Effector memory CD4-positive, alpha-beta T cell (primary cell): ENCODE data around the gene COPS6.

Experiments used
- DNase-seq, 3 donors: peaks; one replicate each; pipeline ENCODE4 v3.0.0-alpha.2; 2020
- H3K27ac ChIP-seq: 2 replicates; pipeline ENCODE4 v1.7.0; 2013; ENCODE audit warnings: mild to moderate bottlenecking, low read length, moderate library complexity; ENCODE audit not compliant: insufficient read depth, poor library complexity, severe bottlenecking
- H3K27me3 ChIP-seq: replicated peaks from 2 replicates; pipeline ENCODE4 v1.7.0; 2013; ENCODE audit warnings: mild to moderate bottlenecking, low read length; ENCODE audit not compliant: insufficient read depth, control insufficient read depth, poor library complexity, severe bottlenecking
- H3K36me3 ChIP-seq: 2 replicates; pipeline ENCODE4 v1.7.0; 2013; ENCODE audit warnings: mild to moderate bottlenecking, low read length, moderate library complexity; ENCODE audit not compliant: control insufficient read depth, insufficient read depth
- H3K4me1 ChIP-seq: 2 replicates; pipeline ENCODE4 v1.7.0; 2013; ENCODE audit warnings: low read length, mild to moderate bottlenecking; ENCODE audit not compliant: control insufficient read depth, insufficient read depth, poor library complexity, severe bottlenecking
- H3K4me3 ChIP-seq: 2 replicates; pipeline ENCODE4 v1.7.0; 2013; ENCODE audit warnings: low read length, low read depth, mild to moderate bottlenecking; ENCODE audit not compliant: insufficient read depth, poor library complexity, severe bottlenecking
- H3K9me3 ChIP-seq: 2 replicates; pipeline ENCODE4 v1.7.0; 2013; ENCODE audit warnings: mild to moderate bottlenecking, low read length, moderate library complexity; ENCODE audit not compliant: control insufficient read depth

The COPS6 gene

DNA sequence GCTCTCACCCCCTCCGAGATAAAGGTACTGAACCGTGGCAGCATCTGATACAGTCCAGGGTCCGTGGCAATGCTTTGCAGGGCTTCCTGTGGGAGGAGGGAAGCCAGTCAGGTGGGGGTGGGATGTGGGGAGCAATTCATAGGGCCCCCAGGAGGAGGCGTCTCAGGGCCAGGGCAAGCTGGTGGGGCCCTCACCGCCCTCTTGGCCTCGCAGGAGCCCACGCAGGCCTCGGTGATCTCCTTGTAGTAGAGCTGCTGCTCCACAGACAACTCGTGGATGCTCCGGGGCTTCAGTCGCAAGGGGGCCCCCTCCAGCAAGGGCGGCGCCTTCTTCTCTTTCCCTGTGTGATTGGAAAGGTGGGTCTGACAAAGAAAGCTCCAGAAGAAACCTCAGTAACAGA is 23.1 kb downstream of the COPS6 start:
- no peaks in the 10 kb centered on the region for H3K27me3 ChIP-seq
- DNase-seq: no peak
- H3K36me3 ChIP-seq: peaks cover 57% of the 10 kb centered on the region
- no peak overlapping the region for H3K27ac ChIP-seq
- H3K4me1 ChIP-seq: no peaks in the 10 kb centered on the region
- no peaks in the 10 kb centered on the region for H3K9me3 ChIP-seq
- H3K4me3 ChIP-seq: no peak overlapping the region

DNA sequence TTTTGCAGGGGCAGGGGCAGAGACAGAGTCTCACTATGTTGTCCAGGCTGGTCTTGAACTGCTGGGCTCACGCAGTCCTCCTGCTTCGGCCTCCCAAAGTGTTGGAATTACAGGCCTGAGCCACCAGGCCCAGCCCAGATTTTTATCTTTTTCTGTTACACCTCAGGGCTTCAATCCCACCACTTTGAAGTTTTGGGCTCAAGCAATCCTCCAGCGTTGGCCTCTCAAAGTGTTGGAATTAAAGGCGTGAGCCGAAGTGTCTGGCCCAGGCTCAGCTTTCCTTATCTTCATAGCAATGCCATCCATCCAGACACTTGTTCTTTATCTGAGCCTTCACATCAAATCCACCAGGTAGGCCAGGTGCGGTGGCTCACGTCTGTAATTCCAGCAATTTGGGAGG is 26.3 kb downstream of the COPS6 start:
- no peak overlapping the region for H3K4me3 ChIP-seq
- no peaks in the 10 kb centered on the region for H3K27me3 ChIP-seq
- no peaks in the 10 kb centered on the region for H3K9me3 ChIP-seq
- H3K4me1 ChIP-seq: peaks cover 7% of the 10 kb centered on the region
- peaks cover 38% of the 10 kb centered on the region for H3K36me3 ChIP-seq
- no peak for DNase-seq
- no peak overlapping the region for H3K27ac ChIP-seq

DNA sequence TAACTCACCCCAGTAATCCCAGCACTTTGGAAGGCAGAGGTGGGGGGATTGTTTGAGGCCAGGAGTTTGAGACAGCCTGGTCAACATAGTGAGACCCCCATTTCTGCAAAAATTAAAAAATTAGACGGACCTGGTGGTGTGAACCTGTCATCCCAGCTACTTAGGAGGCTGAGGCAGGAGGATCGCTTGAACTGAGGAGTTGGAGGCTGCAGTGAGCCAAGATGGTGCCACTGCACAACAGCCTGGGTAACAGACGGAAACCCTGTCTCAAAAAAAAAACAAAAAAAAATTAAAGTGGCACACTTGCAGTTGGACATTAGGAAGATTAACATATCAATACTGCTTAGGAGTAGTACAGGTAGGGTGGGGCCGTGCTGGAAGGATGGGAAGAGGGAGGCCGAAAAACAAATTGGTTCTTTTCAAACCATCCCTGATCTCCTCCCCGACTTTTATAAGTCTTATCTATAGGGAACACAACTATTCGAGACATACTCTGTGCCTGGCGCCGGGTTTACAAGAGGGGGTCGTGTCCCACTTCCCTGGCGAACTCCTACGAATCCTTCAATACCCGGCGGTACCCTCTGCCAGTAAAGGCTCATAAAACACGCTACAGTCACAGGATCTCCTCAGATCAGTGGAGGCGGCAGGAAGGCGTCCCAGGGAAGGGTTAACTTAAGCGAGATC is 29.8 kb downstream of the COPS6 start:
- H3K27me3 ChIP-seq: no peaks in the 10 kb centered on the region
- H3K4me3 ChIP-seq: peak overlapping the region; percentile 90
- H3K36me3 ChIP-seq: peaks cover 20% of the 10 kb centered on the region
- peaks cover 13% of the 10 kb centered on the region for H3K4me1 ChIP-seq
- DNase-seq: no peak
- H3K9me3 ChIP-seq: no peaks in the 10 kb centered on the region
- H3K27ac ChIP-seq: peak overlapping the region; percentile 96

DNA sequence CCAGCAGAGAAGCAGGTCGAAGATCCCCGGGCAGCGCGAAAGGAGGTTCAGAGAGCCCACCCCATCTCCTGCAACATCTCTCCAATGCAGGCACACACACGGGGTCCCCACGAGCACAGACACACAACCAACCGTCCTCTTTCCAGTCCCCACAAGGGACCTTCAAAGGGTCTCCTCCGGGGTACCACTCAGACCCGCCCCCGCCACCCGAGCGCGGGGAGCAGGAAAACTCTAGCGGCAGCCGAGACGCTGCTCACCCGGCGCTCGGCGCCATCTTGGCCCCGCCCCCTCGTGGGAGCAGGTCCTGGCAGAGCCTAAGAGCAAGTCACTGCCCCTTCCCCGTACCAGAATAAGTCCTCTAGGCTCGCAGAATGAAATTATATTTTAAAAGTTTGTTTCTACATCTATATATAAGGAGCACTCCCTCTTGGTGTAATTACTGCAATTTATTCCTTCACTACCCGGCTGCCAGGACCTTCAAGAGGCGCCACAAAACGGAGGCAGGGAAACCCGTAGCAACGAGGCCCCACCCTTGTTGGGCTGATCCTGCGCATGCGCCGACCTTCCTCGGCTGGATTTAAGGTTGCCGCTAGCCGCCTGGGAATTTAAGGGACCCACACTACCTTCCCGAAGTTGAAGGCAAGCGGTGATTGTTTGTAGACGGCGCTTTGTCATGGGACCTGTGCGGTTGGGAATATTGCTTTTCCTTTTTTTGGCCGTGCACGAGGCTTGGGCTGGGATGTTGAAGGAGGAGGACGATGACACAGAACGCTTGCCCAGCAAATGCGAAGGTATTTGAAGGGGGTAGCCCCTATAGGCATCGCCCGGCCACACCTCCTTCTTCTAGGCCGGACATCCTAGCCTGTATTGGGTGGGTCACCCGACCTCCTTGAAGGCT is 30.6 kb downstream of the COPS6 start, which contains the start of the genes CNPY4 and TAF6:
Gene CNPY4 (plus strand): TSS at position 563 of the 898 bp plus-strand sequence. CDS start 111 bp downstream, at position 674.
Gene TAF6 (minus strand): TSS at position 287 of the 898 bp plus-strand sequence. CDS start 5,149 bp downstream, outside the sequence.
- peak within 1 kb of the TSS; percentile 96 for H3K27ac ChIP-seq
- H3K9me3 ChIP-seq: no peaks in the 10 kb centered on the region
- DNase-seq: peak; percentile 89 to 94 (median 92)

DNA sequence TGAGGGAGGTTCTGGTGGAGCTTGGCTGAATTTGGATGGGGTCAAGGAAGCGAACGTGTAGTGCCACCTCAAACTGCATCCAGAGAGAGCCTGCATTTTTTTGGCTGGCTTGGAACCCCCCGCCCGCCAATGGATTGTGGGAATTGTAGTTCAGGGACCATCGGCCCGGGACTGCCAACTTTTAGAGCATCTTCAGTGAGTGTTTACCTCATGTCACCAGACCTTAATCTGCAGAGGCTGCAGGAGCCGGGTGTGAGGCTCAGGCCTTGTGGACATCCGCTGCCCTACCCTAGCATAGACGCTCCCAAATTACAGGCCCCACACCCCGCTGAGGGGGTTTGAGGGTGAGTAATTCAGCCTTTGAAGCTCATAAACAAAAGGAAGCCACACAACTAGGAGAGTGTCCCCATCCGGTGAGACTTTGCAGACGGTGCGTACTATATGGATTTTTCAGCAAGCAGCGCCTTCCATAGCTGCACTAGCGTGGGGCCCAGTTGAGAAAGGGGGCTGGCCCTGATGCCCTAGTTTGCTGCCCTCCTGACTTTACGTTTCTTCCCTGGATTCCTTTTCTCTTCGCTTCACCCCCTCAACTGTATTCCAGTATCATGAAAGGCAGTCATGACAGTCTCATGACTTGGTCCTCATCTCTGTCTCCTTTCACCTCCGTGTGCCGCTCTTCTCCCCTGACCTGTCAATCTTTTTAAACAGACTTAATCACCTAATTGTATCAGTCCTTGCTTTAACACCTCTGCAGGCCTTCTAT is 31.4 kb downstream of the COPS6 start:
- peak; percentile 42 to 69 (median 63) for DNase-seq
- Histone ChIP-seq H3K27ac (peak overlapping the region; percentile 96), H3K9me3 (no peaks in the 10 kb centered on the region)

More for the DNA sequence above, 30.6 kb downstream of the COPS6 start, which contains the start of the genes CNPY4 and TAF6:
- peak within 1 kb of the TSS; percentile 90 for H3K4me3 ChIP-seq
- H3K27me3 ChIP-seq: no peaks in the 10 kb centered on the region
- H3K4me1 ChIP-seq: peaks cover 13% of the 10 kb centered on the region
- peaks cover 16% of the 10 kb centered on the region for H3K36me3 ChIP-seq

DNA sequence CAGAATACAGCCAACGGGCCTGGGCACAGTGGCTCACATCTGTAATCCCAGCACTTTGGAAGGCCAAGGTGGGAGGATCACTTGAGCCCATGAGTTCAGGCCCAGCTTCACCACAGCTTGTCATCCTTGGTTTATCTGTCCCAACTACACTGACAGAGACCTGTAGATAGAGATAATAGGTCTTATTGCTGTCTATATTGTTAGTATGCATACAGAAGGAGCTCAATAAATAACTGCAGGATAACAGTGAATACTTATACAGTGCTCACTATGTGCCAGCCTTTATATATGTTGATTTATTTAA is 31.9 kb downstream of the COPS6 start:
- Histone ChIP-seq H3K9me3 (no peaks in the 10 kb centered on the region), H3K4me1 (peaks cover 15% of the 10 kb centered on the region), H3K27me3 (no peaks in the 10 kb centered on the region), H3K36me3 (peaks cover 17% of the 10 kb centered on the region), H3K4me3 (peak overlapping the region; percentile 90), H3K27ac (peak overlapping the region; percentile 96)
- no peak for DNase-seq

More for the DNA sequence above, 31.4 kb downstream of the COPS6 start:
- Histone ChIP-seq H3K36me3 (peaks cover 17% of the 10 kb centered on the region), H3K4me1 (peaks cover 13% of the 10 kb centered on the region), H3K4me3 (peak overlapping the region; percentile 90), H3K27me3 (no peaks in the 10 kb centered on the region)

DNA sequence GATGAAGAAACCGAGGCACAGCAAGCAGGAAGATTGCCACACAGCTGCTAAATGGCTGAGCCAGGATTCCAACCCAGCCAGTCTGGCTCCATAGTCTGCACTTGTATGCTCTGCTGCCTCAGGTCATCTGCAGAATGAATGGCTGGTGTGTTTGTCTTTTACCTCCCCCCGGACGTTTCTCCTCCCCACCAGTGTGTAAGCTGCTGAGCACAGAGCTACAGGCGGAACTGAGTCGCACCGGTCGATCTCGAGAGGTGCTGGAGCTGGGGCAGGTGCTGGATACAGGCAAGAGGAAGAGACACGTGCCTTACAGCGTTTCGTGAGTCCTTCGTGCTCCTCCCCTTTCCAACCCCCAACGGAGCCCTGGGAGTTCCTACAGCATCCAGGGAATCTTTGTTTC is 33.3 kb downstream of the COPS6 start:
- H3K9me3 ChIP-seq: no peaks in the 10 kb centered on the region
- DNase-seq: no peak
- no peak overlapping the region for H3K27ac ChIP-seq
- no peak overlapping the region for H3K4me3 ChIP-seq
- peaks cover 17% of the 10 kb centered on the region for H3K36me3 ChIP-seq
- H3K27me3 ChIP-seq: no peaks in the 10 kb centered on the region
- peaks cover 16% of the 10 kb centered on the region for H3K4me1 ChIP-seq

DNA sequence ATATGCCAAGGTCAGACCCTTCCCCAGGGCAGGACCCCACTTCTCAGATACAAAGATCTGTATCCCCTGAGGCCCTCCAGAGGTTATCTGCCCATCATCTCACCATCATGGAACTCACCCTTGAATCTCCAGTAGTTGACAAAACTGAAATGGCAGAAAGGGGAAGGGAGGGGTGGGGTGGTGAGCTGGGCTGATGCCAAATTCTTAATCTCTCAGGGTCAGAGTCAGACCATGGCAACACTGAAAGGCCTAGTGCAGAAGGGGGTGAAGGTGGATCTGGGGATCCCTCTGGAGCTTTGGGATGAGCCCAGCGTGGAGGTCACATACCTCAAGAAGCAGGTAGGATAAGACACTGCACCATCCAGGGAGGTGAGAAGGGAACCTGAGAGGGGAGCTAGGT is 33.8 kb downstream of the COPS6 start:
- Histone ChIP-seq H3K36me3 (peaks cover 17% of the 10 kb centered on the region), H3K4me1 (peaks cover 18% of the 10 kb centered on the region), H3K9me3 (no peaks in the 10 kb centered on the region), H3K27ac (no peak overlapping the region), H3K27me3 (no peaks in the 10 kb centered on the region), H3K4me3 (no peak overlapping the region)
- no peak for DNase-seq

DNA sequence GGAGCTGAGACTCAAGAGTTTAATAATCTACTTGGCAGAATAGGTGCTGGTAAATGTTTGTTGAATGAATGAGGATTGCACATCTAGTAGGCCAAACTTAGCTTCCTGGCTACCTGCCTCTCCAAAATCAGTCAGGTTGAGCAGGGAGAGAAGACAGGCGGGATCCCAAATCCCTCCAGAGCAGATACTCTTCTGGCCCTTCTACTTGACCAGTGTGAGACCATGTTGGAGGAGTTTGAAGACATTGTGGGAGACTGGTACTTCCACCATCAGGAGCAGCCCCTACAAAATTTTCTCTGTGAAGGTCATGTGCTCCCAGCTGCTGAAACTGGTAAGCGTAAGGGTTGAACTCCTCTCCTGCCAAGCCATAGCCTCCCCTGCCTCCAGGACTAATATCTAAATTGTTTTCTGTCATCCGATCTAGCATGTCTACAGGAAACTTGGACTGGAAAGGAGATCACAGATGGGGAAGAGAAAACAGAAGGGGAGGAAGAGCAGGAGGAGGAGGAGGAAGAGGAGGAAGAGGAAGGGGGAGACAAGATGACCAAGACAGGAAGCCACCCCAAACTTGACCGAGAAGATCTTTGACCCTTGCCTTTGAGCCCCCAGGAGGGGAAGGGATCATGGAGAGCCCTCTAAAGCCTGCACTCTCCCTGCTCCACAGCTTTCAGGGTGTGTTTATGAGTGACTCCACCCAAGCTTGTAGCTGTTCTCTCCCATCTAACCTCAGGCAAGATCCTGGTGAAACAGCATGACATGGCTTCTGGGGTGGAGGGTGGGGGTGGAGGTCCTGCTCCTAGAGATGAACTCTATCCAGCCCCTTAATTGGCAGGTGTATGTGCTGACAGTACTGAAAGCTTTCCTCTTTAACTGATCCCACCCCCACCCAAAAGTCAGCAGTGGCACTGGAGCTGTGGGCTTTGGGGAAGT is 35.8 kb downstream of the COPS6 start:
- no peak overlapping the region for H3K27ac ChIP-seq
- H3K27me3 ChIP-seq: no peaks in the 10 kb centered on the region
- H3K36me3 ChIP-seq: peaks cover 17% of the 10 kb centered on the region
- DNase-seq: no peak
- H3K4me1 ChIP-seq: peaks cover 18% of the 10 kb centered on the region
- no peak overlapping the region for H3K4me3 ChIP-seq
- H3K9me3 ChIP-seq: no peaks in the 10 kb centered on the region
